NCI-H460 (cell line): ENCODE measurements around the gene SATB2. TPM values are rescaled to one million over a fixed set of nuclear protein-coding genes. Genes with fewer than 3 reads are reported as not detected.
A peak's percentile ranks its signal among the peaks of the same experiment; 100 is the strongest.

Experiments used
- DNase-seq: peaks from one replicate; pipeline ENCODE4 v3.0.0-alpha.2; 2016; ENCODE audit warnings: low read depth; ENCODE audit errors: extremely low read depth
- total RNA-seq: library from RNA; depleted of rRNA; stranded (reverse); fragments of >200 nt; shearing (Covaris generic); gene quantifications from 2 replicates; pipeline ENCODE4 v1.2.3, GENCODE V29; 2014

The SATB2 gene
- total RNA-seq, 1 experiment from 2014 or later, result 13.4 TPM

- no peak for DNase-seq
Observed at GRCh38 chr2:199409759-199410529, 47.8 kb downstream of the SATB2 start.

GRCh38 chr2:199407421-199407820 is 50.3 kb downstream of the SATB2 start:
- no peak for DNase-seq

DNA sequence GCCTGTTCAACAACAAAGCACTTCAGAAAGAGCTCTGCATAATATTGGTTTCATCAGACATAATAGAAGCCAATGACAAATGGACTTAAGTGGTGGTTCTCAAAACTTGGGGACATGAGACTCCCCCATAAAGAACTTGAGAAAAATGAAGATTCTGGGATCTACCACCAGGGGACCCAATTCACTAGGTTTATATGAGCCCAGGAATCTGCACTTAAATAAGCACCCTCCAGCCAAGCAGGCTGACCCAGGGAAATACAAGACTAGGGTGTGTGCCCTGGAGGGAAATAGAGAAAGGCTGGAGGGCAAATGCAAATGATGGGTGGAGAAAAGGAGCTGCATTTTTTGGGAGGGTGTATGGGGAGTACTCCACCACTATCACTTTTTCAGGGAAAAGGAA is 52.5 kb downstream of the SATB2 start:
- peak; percentile 20 for DNase-seq

GRCh38 chr2:199404841-199405240 is 52.9 kb downstream of the SATB2 start:
- DNase-seq, result no peak

- no peak for DNase-seq
Observed at GRCh38 chr2:199395311-199395710, 62.4 kb downstream of the SATB2 start.

GRCh38 chr2:199392363-199392762 is 65.4 kb downstream of the SATB2 start:
- DNase-seq, result no peak

DNA sequence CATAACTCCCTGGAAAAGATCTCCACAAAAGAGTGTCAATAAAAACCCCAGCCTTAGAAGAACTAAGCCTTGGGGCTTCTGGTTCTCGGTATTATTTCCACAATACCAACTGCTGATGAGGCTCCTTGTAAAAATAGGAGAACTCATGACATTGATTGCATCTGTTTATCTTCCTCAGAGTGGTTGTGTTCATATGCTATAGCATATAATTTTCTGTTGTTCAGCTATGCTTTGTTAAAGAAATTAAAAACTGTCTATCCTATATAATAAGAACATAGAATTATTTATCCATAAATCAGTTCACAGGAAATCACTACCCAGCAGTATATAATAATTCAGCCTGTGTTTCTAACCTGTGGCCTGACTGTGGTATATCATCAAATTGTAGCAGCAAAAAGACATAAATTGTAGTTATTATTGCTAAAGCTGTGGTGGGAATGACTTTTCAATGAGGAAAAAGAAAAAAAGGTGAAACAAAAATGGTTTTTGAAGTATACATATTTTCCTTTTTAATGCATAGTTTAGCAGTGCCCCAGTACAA is 68.9 kb downstream of the SATB2 start:
- no peak for DNase-seq

DNA sequence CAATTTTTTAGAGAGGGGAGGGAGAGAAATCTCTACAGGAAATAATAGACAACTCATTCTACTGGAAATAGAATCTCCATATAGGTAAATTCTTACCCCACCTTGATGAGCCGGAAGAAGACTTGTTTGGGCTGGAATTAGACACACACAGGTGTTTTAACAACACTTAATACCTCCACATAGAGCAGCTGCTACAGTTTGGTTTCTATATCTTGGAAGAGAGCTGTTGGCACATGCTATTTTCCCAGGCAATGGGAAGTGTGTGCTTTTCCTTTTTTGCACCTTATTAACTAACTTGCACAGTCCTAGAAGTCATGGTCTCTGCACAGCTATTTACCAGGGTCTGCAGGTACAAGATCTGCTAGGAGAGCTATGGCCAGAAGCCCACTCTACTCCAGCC is 73.7 kb downstream of the SATB2 start:
- no peak for DNase-seq

DNA sequence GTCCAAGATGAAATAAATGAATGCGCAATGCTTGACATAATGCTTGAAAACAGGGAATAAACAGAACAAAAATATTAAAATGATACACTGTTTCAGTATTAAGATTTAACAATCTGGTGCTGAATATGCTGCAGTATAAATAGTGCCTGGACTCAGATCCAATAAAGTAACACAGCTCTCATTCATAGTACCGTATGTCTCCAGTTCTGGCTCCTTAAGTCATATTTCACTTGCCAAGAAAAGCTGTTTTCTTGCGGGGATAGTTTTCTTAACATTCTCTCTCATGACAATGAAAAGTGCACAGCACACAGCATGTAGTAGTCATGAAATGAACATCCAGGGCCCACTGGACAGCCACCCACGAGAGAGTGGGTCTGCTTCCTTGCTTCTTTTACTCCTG is 74.7 kb downstream of the SATB2 start:
- DNase-seq, result no peak

- no peak for DNase-seq
Observed at GRCh38 chr2:199382091-199382490, 75.6 kb downstream of the SATB2 start.

- no peak for DNase-seq
Observed at GRCh38 chr2:199381531-199381930, 76.2 kb downstream of the SATB2 start.

GRCh38 chr2:199378948-199379650 is 78.6 kb downstream of the SATB2 start:
- DNase-seq, result peak; percentile 15

DNA sequence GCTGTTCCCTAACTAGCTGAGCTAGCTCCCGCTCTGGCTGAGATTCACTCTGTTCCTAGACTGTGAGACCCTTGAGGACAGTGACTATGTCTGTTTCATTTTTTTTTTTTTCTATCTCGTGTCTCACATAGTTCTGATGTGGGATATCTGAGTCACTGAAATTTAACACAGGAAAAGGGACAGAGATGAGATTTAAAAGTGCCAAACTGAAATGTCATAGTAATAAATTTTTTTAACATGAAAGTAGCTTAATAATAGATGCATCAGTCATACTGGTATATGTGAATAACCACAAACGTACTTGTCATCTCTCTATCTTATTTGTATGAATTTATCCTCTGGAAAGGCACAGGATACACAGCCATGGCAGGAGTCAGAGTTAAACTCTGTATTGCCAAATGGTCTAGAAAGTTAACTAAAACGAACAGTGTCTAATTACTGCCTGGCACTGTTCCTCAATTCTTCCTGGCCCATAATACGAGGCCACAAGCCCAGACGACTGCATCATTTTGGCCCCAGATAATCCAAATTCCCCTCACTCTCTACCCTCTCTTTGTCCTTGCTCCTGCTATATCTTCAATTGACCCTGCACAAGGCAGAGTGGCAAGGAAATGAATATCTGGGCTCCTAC is 87.5 kb downstream of the SATB2 start:
- DNase-seq, result no peak

DNA sequence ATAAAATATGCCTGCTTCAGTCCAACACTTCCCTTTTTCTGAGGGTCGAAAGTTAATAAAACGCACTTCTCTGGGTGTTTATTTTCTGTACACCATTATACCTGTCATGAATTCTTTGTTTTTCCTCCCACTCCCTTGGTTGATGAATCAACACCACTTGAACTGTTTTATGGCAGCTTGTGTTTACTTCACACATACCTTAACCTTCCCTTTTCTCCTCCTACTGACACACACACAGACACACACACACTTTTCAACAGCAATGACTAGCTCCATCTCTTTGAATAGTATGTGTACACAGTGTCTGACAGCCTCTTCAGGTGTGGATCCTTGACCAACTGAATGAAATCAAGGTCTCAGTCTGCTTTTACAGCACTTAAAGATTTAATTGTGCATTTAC is 91.3 kb downstream of the SATB2 start:
- DNase-seq, result no peak

DNA sequence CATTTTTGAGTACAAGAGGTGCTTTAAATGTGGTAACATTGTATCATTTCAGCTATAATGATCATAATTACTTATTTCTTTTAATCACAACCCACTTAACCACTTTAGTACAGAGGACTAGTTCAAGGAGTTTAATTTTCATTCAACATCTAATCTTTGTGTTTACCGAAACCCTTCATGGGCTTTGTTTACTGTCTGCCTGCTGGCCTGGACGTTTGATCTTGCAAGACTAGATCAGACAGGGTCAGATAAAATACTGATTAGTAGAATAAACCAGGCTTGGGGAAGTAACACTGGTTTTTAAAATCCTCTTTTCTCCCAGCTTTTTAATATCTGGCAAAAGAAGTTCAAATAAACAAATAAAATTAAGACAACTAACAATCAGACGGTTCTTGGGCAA is 93.6 kb downstream of the SATB2 start:
- DNase-seq, result no peak

GRCh38 chr2:199356412-199356811 is 101.3 kb downstream of the SATB2 start:
- DNase-seq, result no peak

DNA sequence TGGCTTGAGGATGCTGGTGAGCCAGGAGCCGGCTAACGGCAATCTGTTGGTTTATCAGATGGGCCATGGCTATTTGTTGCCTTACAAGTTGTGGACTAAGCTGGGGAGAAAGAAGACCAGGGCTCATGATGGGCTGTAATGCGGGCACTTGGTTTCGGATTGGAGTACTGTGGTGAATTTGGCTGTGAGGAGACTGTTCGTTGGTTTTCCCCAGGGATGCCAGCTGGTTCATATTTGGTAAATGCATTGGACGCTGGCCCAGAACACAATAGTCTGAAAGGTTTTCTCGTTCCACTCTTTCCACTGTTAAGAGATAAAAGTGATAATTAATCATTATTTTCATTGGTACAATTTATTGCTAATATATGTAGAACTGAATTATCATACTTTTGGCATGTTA is 108.9 kb downstream of the SATB2 start:
- DNase-seq, result no peak

DNA sequence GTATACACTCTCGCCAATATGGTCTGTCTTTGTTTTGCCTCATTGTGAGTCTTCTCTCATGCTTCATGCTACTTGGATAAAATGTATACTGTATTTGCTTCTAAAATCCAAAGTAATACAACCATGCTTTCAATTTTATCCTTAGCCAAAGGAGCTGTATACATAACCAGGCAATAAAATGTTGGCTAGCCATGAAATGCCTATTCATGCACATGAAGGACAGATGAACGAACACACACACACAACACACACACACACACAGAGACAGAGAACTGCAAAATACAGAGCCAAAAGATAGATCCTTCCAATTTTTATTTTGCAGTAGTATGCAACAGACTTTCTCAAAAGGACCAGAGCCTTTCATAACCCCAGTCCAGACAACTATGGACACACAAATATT is 113.7 kb downstream of the SATB2 start:
- no peak for DNase-seq

DNA sequence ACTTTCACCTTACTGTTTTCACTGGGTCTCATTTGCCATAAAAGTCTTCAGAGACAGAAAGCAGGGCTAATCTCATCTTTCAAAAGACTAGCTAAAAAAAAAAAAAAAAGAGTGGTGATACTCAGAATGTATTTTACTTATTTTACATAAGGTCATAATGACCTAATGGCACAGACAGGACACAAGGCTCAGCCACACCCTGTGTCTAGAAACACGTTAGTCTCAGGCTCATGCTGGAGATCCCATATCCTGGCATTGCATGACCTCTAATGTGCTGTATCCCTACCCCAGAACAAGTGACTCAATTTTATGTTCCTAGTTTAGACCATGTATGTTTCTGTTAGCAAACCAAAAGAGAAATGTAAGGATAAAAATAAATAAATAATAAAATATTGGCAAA is 115.4 kb downstream of the SATB2 start:
- DNase-seq, result no peak

DNA sequence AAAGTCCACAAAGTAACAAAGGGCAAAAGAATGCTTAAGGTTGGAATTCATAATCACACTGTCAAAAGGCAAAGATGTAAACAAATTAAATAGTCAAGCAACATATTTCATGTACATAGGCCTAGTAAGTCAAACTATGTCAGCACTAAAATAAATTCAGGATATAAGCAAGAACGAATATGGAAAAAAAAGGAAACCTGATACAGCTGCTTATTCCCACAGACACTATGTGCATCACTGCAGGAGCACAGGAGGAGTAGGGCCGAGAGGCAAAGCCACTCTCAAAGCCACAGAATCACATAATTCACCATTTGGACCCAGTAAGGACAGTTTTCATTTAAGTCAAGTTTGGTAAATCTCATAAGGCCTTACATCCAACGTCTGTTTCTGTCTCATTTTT is 116.6 kb downstream of the SATB2 start:
- DNase-seq, result no peak

DNA sequence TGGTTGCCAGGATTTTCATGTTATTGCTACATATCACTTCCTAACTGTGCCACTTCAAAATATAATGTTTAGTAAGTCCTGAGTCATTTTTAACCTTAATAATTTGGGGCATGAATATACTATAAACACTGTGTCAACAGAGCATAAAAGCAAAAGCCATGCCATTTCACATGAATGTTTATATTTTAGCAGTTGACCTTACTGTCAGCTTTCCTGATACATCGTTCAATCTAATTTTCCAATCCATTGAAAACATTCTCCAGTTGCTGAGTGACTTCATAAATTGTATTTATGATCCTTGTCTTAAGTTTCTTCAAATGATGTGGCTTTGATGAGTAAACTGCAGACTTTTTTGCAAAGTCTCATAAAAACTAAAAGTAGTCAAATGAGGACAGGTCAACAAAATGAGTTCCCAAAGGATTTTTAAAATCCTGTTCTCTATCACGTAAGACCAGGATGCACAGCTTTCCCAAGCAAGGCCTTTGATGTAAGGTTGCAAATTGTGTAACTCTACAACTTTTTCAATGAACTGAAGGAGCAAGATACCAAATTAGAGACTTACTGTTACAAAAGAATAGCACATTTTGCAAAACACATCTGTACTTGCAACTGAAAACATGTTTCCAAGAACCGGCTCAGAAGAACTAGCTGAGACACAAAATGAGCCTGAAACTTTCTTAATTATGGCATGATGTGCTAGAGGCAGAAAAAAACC is 117.7 kb downstream of the SATB2 start:
- DNase-seq, result peak; percentile 11
